C4-2B (cell line): ENCODE data around the gene RPUSD1.

Source experiments
- CTCF ChIP-seq: fragments of 450-650 bp; conservative IDR thresholded peaks from 2 replicates; pipeline ENCODE4 v1.5.1; 2017; ENCODE audit warnings: mild to moderate bottlenecking
- ZFX ChIP-seq: fragments of 450-650 bp; IDR thresholded peaks from 2 replicates; pipeline ENCODE4 v1.6.1; 2017

GRCh38 chr16:782766-783403, 5.3 kb downstream of the RPUSD1 start:
- no peak for TF ChIP-seq ZFX
- TF ChIP-seq CTCF: no peak
